HG03064 (cell line): ENCODE results near the gene TMEM63C.

ENCODE experiments used
- ATAC-seq: cut with Tn5 transposase; IDR thresholded peaks from one replicate; pipeline ENCODE4 v1.9.1; 2021; ENCODE audit warnings: low read depth; ENCODE audit not compliant: unreplicated experiment

The TMEM63C gene

DNA sequence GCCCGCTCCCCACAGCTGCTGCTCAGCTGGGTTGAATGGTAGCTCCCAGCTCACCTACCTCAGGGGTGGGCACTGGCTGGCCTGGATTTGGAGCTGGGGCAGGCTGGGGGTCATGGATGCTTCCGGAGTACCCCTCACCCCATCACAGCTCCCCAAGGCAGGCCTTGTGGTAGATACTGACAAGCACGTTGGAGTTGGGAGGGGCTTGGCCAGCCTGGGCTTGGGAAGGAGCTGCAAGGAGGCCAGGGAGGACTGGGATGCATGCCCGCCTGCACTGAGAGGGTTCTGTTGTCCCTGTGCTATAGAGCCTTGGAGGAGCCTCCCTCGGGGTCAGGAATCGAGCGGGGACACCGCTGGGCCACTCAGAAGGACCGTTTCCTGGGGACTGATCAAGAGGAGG is 14.2 kb downstream of the TMEM63C start:
- no peak for ATAC-seq

GRCh38 chr14:77197988-77198387 is 16.4 kb downstream of the TMEM63C start:
- ATAC-seq: no peak

- ATAC-seq: no peak
Observed at GRCh38 chr14:77198561-77198960, 17.0 kb downstream of the TMEM63C start.

- no peak for ATAC-seq
Observed at GRCh38 chr14:77199590-77199989, 18.0 kb downstream of the TMEM63C start.

GRCh38 chr14:77200406-77200985 is 18.9 kb downstream of the TMEM63C start:
- ATAC-seq: no peak

- no peak for ATAC-seq
Observed at GRCh38 chr14:77201696-77202095, 20.1 kb downstream of the TMEM63C start.

- ATAC-seq: no peak
Observed at GRCh38 chr14:77203611-77204458, 22.2 kb downstream of the TMEM63C start.

DNA sequence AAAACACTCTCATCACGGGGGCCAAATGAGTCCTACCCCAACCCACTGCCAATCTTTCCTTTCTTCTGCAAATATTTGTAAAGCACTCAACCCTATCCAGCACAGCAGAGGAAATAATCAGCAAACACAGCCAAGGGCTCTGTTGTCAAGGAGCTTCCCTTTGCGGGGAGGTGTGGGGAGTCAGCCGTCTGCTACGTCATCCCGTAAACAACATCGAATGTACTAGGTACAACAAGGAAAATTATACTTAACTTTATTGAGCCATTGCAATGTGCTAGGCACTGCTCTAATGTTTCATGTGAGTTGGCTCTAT is 22.8 kb downstream of the TMEM63C start:
- ATAC-seq: no peak

- no peak for ATAC-seq
Observed at GRCh38 chr14:77204907-77205306, 23.3 kb downstream of the TMEM63C start.

- ATAC-seq: no peak
Observed at GRCh38 chr14:77205566-77205965, 24.0 kb downstream of the TMEM63C start.

DNA sequence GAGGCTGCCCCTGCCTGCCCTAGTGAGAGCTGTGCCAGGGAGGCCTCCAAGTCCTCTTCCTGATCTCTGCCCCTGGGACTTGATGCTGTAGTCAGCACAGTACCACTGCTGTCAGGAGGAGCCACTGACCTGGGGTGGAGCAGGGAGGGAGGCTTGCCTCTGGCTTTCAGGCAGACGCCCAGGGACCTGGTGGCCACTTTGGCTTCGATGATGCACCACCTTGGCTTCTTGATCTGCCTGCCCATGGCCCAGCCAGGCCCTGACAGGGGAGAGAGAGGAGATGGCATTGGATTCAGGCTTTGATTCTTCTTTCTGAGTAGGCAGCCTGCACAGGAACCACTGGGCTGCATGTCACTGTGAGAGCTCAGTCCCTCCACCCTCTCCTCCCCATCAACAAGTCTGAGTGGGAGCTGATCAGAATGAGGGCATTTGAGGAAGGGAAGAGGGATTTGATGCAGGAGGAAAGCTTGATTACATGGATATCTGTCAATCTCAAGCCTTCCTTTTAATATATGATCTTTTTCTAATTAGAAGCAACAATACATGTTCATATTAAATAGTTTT is 24.7 kb downstream of the TMEM63C start:
- no peak for ATAC-seq

GRCh38 chr14:77206877-77207389 is 25.3 kb downstream of the TMEM63C start:
- ATAC-seq: no peak

DNA sequence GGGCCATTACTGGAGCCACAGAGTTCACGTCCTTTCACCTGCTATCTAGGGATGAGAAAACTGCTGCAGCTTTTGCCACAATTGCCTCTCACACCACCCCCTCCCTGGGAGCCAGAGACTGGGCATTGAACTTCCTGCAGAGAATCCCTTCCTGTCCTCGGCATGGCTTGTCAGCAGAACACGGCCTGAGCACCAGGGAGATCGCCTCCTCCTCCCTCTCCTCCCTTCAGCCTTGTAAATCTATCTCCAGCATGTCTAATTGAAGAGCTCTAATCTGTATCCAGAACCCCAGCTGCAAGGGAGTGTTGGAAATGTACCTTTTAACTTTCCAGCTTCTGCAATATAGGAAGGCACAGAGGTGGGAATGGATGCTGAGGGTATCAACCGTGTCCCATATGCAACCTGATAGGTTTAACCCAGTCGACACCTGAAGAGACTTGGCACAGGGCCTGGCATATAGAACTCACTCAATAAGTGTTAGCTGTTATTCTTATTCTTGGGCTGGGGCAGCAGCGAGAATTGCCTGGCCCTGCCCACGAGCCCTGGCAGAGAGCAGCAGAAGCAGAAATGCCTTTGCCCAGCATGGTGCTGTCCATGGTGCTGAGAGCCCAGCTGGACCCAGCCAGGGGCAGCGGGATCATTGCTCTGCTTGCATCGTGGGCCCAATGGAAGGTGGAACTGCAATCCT is 26.8 kb downstream of the TMEM63C start:
- no peak for ATAC-seq

DNA sequence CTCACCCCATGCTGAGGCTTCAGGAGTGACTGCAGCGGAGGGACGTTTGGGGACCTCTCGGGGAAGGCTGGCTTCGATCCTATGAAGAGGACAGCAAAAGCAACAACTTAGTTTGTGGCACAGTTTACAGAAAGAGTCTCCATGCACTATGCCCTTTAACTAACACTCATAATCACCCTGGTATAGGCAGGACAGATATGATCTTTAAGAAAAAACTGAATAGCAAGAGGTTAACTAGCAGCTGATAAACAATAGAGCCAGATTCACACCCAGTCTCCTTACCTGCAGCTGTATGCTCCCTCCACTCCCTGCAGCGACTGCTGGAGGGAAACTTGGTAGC is 27.4 kb downstream of the TMEM63C start:
- no peak for ATAC-seq

DNA sequence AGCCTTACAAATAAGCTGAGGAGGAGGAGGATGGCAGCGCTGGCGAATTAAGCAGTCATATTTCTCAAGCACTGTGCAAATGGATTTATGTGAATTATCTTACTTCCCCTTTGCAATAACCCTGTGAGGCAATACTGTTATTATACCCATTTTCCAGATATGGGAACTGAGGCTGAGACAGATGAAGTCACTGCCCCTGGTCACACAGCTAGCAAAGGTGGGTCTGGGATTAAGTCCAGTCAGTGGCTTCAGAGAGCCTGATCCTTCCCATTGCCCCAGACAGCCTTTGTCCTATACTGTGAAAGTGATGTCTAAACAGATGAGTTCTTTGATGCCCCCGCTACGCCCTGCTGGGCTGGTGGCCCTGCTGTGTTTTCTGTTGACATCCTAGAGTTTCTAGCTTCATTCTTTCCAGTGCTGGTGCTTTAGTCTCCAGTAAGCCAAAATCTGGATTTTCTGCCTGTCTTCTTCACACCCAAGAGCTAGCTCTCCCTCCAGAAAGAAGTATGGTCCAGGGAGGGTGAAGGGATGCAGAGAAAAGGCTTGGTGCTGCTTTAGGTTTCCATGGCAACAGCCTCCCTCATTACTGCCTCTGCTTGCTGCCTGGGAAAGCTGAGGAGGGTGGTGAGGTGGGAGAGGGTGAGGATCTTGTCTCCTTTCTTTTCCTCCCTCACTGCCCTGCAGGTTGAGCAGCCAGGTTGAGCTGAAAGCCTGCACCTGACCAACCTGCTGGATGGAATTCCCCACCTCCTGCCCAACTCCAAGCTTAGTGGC is 30.7 kb downstream of the TMEM63C start:
- ATAC-seq: no peak

- ATAC-seq: peak; percentile 87
Observed at GRCh38 chr14:77212943-77213678, 31.5 kb downstream of the TMEM63C start.

- ATAC-seq: no peak
Observed at GRCh38 chr14:77213679-77214016, 32.0 kb downstream of the TMEM63C start.

GRCh38 chr14:77214216-77214615 is 32.6 kb downstream of the TMEM63C start:
- ATAC-seq: no peak

DNA sequence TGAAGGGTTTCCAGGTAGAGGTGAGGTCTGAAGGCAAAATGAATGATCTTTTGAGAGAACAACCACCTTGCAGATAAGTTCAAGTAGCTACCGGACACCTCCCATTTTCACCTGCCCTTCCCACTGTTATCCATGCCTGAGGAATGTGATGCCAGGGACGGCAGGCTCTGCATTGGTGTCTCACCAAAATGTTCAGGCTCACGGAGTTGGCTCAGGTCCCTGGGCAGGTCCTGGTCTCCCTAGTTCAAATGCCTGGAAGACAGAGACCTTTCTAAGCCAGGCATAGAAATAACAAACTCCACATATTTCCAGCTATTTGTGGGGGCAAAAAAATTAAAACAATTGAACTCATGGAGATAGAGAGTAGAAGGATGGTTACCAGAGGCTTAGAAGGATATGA is 36.0 kb downstream of the TMEM63C start:
- ATAC-seq: no peak

DNA sequence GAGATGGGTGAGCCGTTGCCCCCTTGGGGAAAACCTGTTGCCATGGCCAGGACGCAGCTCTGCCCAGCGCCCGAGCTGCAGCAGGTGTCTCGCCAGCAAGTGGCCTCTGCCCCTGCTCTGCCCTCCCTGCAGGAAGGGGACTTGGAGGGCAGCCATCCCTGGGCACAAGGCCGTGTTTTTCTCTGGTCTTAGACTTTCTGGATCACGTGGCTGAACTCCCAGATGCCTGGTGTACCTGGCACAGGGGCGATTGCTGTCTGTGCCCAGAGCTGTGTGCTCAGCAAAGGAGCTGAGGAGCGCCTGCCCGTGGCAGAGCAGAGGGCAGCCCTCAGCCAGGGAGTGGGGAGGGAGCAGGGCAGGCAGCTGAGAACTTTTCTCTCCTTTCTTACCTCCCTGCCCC is 38.0 kb downstream of the TMEM63C start:
- ATAC-seq: no peak
